NCI-H526 (cell line): ENCODE data around the gene AGBL5.

ENCODE experiments used
- DNase-seq, 2 experiments: peaks; one replicate each; lab custom pipeline; 2025; lab: John Stamatoyannopoulos, UW

AGBL5 gene

GRCh38 chr2:27078267-27079194, 27.1 kb downstream of the AGBL5 start, which contains the start of gene EMILIN1:
Gene EMILIN1 (plus strand): TSS chr2:27078615. CDS start chr2:27079066, 451 bp downstream.
- no peak for DNase-seq

- no peak for DNase-seq
Observed at GRCh38 chr2:27079233-27080139, 28.0 kb downstream of the AGBL5 start.

- no peak for DNase-seq
Observed at GRCh38 chr2:27080140-27080469, 28.6 kb downstream of the AGBL5 start.

- no peak for DNase-seq
Observed at GRCh38 chr2:27080603-27080936, 29.1 kb downstream of the AGBL5 start.

- no peak for DNase-seq
Observed at GRCh38 chr2:27081984-27082772, 30.7 kb downstream of the AGBL5 start.

GRCh38 chr2:27082773-27083409, 31.4 kb downstream of the AGBL5 start:
- no peak for DNase-seq

- DNase-seq, result no peak
Observed at GRCh38 chr2:27083410-27084296, 32.2 kb downstream of the AGBL5 start.

GRCh38 chr2:27084297-27085061, 33.0 kb downstream of the AGBL5 start:
- DNase-seq, result no peak

GRCh38 chr2:27085062-27085672, 33.7 kb downstream of the AGBL5 start:
- no peak for DNase-seq

- DNase-seq, result peak; percentile 17 to 59
Observed at GRCh38 chr2:27085673-27086089, 34.2 kb downstream of the AGBL5 start.

GRCh38 chr2:27086090-27086723, 34.7 kb downstream of the AGBL5 start:
- DNase-seq, result peak; percentile 65 to 94

- DNase-seq, result peak; percentile 37 to 80
Observed at GRCh38 chr2:27086724-27087593, 35.5 kb downstream of the AGBL5 start, which contains the start of gene KHK. Gene KHK (plus strand): TSS chr2:27086772. CDS start chr2:27087260, 488 bp downstream.

GRCh38 chr2:27087823-27088410, 36.4 kb downstream of the AGBL5 start:
- no peak for DNase-seq

- no peak for DNase-seq
Observed at GRCh38 chr2:27088634-27089033, 37.2 kb downstream of the AGBL5 start.

GRCh38 chr2:27089111-27089954, 37.9 kb downstream of the AGBL5 start:
- DNase-seq, result no peak
